ENCODE results near the gene IRF3.

Gene IRF3

GRCh38 chr19:49615861-49616260 lies 49.8 kb downstream of the IRF3 start:
- no peak for TF ChIP-seq REST (IDR thresholded peaks at IDR 0.05; ENCODE audit: insufficient read depth in 1 of 2, low read depth in 2 of 2, low read length in 2 of 2)

GRCh38 chr19:49614096-49614833 lies 51.4 kb downstream of the IRF3 start:
- TF ChIP-seq FOXP2 (optimal IDR thresholded peaks at IDR 0.05; ENCODE audit: borderline replicate concordance, extremely low read depth, extremely low read length, insufficient read depth): no peak
- no peak for TF ChIP-seq REST (IDR thresholded peaks at IDR 0.05; ENCODE audit: insufficient read depth in 1 of 2, low read depth in 2 of 2, low read length in 2 of 2)
- TF ChIP-seq SIN3A (IDR thresholded peaks at IDR 0.05; ENCODE audit: borderline replicate concordance, insufficient read depth, low read length): no peak
- TF ChIP-seq POLR2AphosphoS5 (IDR thresholded peaks at IDR 0.05; ENCODE audit: low read depth, low read length): no peak
- no peak for TF ChIP-seq TAF1 (IDR thresholded peaks at IDR 0.05; ENCODE audit: borderline replicate concordance, insufficient read depth, low read length)

- TF ChIP-seq TAF1 (IDR thresholded peaks at IDR 0.05; ENCODE audit: borderline replicate concordance, insufficient read depth, low read length) (no peak), SIN3A (IDR thresholded peaks at IDR 0.05; ENCODE audit: borderline replicate concordance, insufficient read depth, low read length) (no peak), FOXP2 (optimal IDR thresholded peaks at IDR 0.05; ENCODE audit: borderline replicate concordance, extremely low read depth, extremely low read length, insufficient read depth) (no peak), REST (IDR thresholded peaks at IDR 0.05; ENCODE audit: insufficient read depth in 1 of 2, low read depth in 2 of 2, low read length in 2 of 2) (no peak), POLR2AphosphoS5 (IDR thresholded peaks at IDR 0.05; ENCODE audit: low read depth, low read length) (no peak)
Measured at GRCh38 chr19:49613374-49613773, 52.3 kb downstream of the IRF3 start.
